ENCODE data around the gene VWA3A.
"Not testable (repeated sequence)": the region's sequence is repeated elsewhere in the genome, so short reads cannot be mapped to it uniquely, and the experiment has no call there.

Gene VWA3A

GRCh38 chr16:22098405-22099255, 6.3 kb downstream of the VWA3A start:
- peak; percentile 6 for DNase-seq (ENCODE audit: low read depth)
- peak; percentile 68 for TF ChIP-seq CTCF (IDR thresholded peaks at IDR 0.05; ENCODE audit: low read depth, low read length, missing control alignments)
- no peak overlapping the region for H3K4me3 ChIP-seq (ENCODE audit: low read depth, low read length)
- in situ Hi-C loops (cut with HindIII; ENCODE audit: low sequenced_read_pairs), result loop anchor here (25.0 kb wide), 1 partner anchor 89 kb away; no protein-coding TSS in a partner anchor

GRCh38 chr16:22099256-22099975, 7.1 kb downstream of the VWA3A start:
- no peak for DNase-seq (ENCODE audit: low read depth)
- H3K4me3 ChIP-seq (ENCODE audit: low read depth, low read length), result no peak overlapping the region
- TF ChIP-seq CTCF (IDR thresholded peaks at IDR 0.05; ENCODE audit: low read depth, low read length, missing control alignments), result no peak
- in situ Hi-C loops (cut with HindIII; ENCODE audit: low sequenced_read_pairs), result loop anchor here (25.0 kb wide), 1 partner anchor 88 kb away; no protein-coding TSS in a partner anchor

- DNase-seq (ENCODE audit: low read depth), result no peak
- H3K4me3 ChIP-seq (ENCODE audit: low read depth, low read length), result no peak overlapping the region
- no peak for TF ChIP-seq CTCF (IDR thresholded peaks at IDR 0.05; ENCODE audit: low read depth, low read length, missing control alignments)
- in situ Hi-C loops (cut with HindIII; ENCODE audit: low sequenced_read_pairs), result no loop called here
Observed at GRCh38 chr16:22103441-22103840, 11.1 kb downstream of the VWA3A start.

GRCh38 chr16:22109258-22109898, 17.0 kb downstream of the VWA3A start:
- H3K4me3 ChIP-seq (ENCODE audit: low read depth, low read length), result no peak overlapping the region
- in situ Hi-C loops (cut with HindIII; ENCODE audit: low sequenced_read_pairs), result no loop called here
- no peak for DNase-seq (ENCODE audit: low read depth)
- TF ChIP-seq CTCF (IDR thresholded peaks at IDR 0.05; ENCODE audit: low read depth, low read length, missing control alignments), result no peak

GRCh38 chr16:22111629-22112028, 19.3 kb downstream of the VWA3A start:
- H3K4me3 ChIP-seq (ENCODE audit: low read depth, low read length); DNase-seq (ENCODE audit: low read depth); in situ Hi-C loops (cut with HindIII; ENCODE audit: low sequenced_read_pairs): not testable (repeated sequence)

- no peak for DNase-seq (ENCODE audit: low read depth)
- H3K4me3 ChIP-seq (ENCODE audit: low read depth, low read length), result no peak overlapping the region
- in situ Hi-C loops (cut with HindIII; ENCODE audit: low sequenced_read_pairs), result no loop called here
- TF ChIP-seq CTCF (IDR thresholded peaks at IDR 0.05; ENCODE audit: low read depth, low read length, missing control alignments), result no peak
Observed at GRCh38 chr16:22116095-22116700, 23.9 kb downstream of the VWA3A start.

Data from astrocyte of the cerebellum (primary cell).